ENCODE measurements around the gene PHF20.

DNA sequence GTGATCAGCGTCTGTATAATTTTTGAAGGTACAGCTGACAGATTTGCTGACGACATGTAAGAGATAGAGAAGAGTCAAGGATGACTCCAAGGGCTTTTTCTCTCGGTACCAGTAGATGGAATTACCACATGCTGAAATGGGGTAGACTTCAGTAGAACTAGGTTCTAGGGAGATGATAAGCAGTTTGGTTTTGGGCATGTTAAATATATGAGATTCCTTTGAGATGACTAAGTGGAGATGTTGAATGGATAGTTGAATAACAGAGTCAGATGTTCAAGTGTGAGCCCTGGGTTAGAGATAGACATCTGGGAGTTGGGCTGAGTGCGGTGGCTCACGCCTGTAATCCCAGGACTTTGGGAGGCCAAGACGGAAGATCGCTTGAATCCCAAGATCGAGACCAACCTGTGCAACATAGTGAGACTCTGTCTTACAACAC is 50.0 kb downstream of the PHF20 start:
- TF ChIP-seq, protein P1, sequence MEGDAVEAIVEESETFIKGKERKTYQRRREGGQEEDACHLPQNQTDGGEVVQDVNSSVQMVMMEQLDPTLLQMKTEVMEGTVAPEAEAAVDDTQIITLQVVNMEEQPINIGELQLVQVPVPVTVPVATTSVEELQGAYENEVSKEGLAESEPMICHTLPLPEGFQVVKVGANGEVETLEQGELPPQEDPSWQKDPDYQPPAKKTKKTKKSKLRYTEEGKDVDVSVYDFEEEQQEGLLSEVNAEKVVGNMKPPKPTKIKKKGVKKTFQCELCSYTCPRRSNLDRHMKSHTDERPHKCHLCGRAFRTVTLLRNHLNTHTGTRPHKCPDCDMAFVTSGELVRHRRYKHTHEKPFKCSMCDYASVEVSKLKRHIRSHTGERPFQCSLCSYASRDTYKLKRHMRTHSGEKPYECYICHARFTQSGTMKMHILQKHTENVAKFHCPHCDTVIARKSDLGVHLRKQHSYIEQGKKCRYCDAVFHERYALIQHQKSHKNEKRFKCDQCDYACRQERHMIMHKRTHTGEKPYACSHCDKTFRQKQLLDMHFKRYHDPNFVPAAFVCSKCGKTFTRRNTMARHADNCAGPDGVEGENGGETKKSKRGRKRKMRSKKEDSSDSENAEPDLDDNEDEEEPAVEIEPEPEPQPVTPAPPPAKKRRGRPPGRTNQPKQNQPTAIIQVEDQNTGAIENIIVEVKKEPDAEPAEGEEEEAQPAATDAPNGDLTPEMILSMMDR (IDR thresholded peaks at IDR 0.05): no peak
- TF ChIP-seq POLR2A (IDR thresholded peaks at IDR 0.05): no peak

Data from esophagus squamous epithelium (tissue), 4 donors.